Ovary (tissue), 3 donors: ENCODE results near the gene CNTD1.

ENCODE experiments used
- POLR2A ChIP-seq: fragments of 450-650 bp; IDR thresholded peaks from one replicate; pipeline ENCODE4 v1.6.1; 2017; ENCODE audit warnings: antibody characterized with exemption, mild to moderate bottlenecking, moderate library complexity
- TF ChIP-seq, protein P1 (sequence below), 3 donors: fragments of 450-650 bp in 2 of 3; fragments of 200-600 bp in 1 of 3; IDR thresholded peaks; one replicate each; pipeline versions ENCODE4 v1.5.1 to v1.8.0; 2016 to 2022; ENCODE audit warnings: antibody characterized with exemption in 3 of 3, mild to moderate bottlenecking in 1 of 3
- donor health status: DM: no; HTN: no; CAD: no.

DNA sequence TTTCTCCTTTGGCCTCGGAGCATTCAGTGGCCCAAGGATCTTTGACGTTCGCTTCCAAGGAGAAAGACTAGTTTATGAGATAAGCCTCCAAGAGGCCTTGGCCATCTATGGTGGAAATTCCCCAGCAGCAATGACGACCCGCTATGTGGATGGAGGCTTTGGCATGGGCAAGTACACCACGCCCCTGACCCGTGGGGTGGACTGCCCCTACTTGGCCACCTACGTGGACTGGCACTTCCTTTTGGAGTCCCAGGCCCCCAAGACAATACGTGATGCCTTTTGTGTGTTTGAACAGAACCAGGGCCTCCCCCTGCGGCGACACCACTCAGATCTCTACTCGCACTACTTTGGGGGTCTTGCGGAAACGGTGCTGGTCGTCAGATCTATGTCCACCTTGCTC lies 53.7 kb downstream of the CNTD1 start:
- TF ChIP-seq, protein P1, sequence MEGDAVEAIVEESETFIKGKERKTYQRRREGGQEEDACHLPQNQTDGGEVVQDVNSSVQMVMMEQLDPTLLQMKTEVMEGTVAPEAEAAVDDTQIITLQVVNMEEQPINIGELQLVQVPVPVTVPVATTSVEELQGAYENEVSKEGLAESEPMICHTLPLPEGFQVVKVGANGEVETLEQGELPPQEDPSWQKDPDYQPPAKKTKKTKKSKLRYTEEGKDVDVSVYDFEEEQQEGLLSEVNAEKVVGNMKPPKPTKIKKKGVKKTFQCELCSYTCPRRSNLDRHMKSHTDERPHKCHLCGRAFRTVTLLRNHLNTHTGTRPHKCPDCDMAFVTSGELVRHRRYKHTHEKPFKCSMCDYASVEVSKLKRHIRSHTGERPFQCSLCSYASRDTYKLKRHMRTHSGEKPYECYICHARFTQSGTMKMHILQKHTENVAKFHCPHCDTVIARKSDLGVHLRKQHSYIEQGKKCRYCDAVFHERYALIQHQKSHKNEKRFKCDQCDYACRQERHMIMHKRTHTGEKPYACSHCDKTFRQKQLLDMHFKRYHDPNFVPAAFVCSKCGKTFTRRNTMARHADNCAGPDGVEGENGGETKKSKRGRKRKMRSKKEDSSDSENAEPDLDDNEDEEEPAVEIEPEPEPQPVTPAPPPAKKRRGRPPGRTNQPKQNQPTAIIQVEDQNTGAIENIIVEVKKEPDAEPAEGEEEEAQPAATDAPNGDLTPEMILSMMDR (IDR thresholded peaks at IDR 0.05): no peak
- no peak for TF ChIP-seq POLR2A
